GM23338 (cell line): ENCODE data around the gene NRAS.

Experiments
- CTCF ChIP-seq, 2 experiments: fragments of 200-600 bp in 1 of 2; sonication (generic) in 1 of 2; conservative IDR thresholded peaks; 2 replicates each; pipeline versions ENCODE4 v1.5.1 to v1.6.1; 2016 to 2017; ENCODE audit warnings: antibody characterized with exemption in 2 of 2, low read depth in 2 of 2, mild to moderate bottlenecking in 2 of 2, moderate library complexity in 1 of 2
- ETS1 ChIP-seq: IDR thresholded peaks from 2 replicates; pipeline ENCODE4 v1.6.1; 2016; ENCODE audit warnings: antibody characterized with exemption
- EZH2 ChIP-seq: fragments of 200-600 bp; sonication (generic); IDR thresholded peaks from one replicate; pipeline ENCODE4 v1.8.0; 2017; ENCODE audit warnings: antibody characterized with exemption, mild to moderate bottlenecking, low read depth; ENCODE audit not compliant: unreplicated experiment
- EZH2phosphoT487 ChIP-seq: fragments of 200-600 bp; sonication (generic); IDR thresholded peaks from one replicate; pipeline ENCODE4 v1.8.1; 2018; ENCODE audit warnings: antibody characterized with exemption; ENCODE audit not compliant: unreplicated experiment
- JUNB ChIP-seq: IDR thresholded peaks from one replicate; pipeline ENCODE4 v1.6.1; 2016; ENCODE audit warnings: antibody characterized with exemption; ENCODE audit not compliant: unreplicated experiment
- NANOG ChIP-seq: IDR thresholded peaks from 2 replicates; pipeline ENCODE4 v1.6.1; 2016; ENCODE audit warnings: antibody characterized with exemption, borderline replicate concordance
- POLR2AphosphoS5 ChIP-seq: IDR thresholded peaks from 2 replicates; pipeline ENCODE4 v1.6.1; 2016; ENCODE audit warnings: antibody characterized with exemption, low read depth
- REST ChIP-seq: IDR thresholded peaks from one replicate; pipeline ENCODE4 v1.6.1; 2018; ENCODE audit warnings: antibody characterized with exemption; ENCODE audit not compliant: unreplicated experiment

GRCh38 chr1:114750780-114751179, 34.2 kb upstream of the NRAS start:
- TF ChIP-seq CTCF (conservative IDR thresholded peaks at IDR 0.05; ENCODE audit: low read depth in 2 of 2) (no peak), POLR2AphosphoS5 (no peak), EZH2 (no peak), REST (no peak), NANOG (no peak), EZH2phosphoT487 (no peak), ETS1 (no peak), JUNB (no peak)
